Measurements from ENCODE around the gene DTNB.

DNA sequence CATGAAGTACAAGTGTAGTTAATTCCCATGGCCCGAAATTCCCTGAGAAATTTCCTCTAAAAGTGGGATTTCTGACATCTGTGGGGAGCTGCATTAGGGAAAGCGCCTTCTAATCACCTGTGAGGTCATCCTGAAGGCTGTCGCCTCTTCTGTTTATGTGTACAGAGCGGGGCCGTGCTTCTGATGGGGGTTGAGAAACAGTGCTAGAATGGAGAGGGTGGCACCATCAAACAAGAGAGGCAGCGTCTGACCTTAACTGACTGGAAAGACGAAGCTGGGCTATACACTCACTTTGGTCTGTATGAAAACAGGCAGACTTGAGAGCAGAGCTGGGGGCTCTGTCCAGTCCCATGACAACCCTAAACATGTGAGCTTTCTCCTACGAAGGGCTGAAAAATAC is 287.5 kb downstream of the DTNB start:
- TF ChIP-seq FOXP2 (optimal IDR thresholded peaks at IDR 0.05; ENCODE audit: borderline replicate concordance, extremely low read depth, extremely low read length, insufficient read depth) (no peak), TAF1 (IDR thresholded peaks at IDR 0.05; ENCODE audit: borderline replicate concordance, insufficient read depth, low read length) (no peak)

Measured in PFSK-1 (cell line).